ENCODE data around the gene SEMA3C.
A peak's percentile ranks its signal among the peaks of the same experiment; 100 is the strongest.

SEMA3C gene

DNA sequence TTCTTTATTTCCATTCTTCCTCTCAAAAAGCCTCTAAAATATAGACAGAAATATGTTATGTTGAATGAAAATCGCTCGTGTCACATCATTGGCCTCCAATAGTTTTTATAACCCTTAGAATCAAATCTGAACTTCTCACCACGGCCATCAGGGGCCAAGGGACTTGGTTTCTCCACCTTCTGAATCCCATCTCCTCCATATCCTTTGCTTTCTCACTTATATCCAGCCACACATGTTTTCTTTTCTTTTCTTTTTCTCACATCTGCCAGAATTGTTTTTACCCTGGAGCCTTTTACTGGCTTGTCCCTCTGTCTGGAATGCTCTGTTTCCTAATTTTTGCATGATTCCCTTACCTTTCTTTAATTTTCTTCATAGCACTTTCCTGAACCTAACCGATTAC is 184.8 kb downstream of the SEMA3C start:
- no peak for DNase-seq (ENCODE audit: low read depth)

DNA sequence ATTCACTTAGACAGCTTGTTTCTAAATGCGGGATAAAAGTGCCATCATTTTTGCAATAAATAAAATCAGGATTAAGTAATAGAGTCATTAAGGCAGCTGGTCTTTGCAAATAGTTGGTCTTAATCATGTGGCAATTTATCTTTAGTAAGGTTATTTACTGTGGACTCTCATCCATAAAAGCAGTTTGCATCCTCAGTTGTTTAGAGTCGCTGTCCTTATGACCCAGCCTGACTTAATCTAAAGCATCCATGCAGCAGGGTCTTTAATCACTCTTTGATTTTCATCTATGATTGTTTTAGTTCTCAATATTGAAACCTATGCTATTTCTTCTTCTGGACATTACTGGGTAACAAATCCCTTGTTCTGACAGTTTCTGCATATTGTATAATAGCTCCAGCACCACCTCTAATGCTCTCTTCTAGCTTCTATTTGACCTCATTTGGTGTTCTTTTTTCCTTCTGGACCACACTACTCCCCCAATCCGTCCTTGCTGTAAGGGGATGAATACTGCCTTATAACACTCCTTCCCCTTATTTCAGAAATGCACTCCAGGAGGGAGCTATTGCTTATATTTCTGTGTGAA is 185.4 kb downstream of the SEMA3C start:
- no peak for DNase-seq (ENCODE audit: low read depth)

DNA sequence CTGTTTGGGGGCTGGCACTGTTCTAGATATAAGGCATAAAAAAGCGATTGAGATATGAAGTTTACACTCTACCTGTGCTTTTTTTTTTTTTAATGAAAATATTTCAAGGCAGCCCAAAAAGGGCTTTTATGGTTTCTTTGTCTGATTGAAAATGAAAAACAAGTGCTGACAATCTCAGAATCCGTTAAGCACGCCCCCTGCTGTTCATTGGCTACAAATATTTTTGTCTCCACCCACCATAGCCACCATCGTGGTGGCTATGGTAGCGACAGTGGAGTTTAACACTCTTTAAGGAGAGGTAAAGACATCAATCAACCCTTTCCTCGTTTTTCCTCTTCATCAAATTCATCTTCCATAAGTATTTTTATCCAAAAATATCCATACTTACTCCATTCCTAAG is 186.2 kb downstream of the SEMA3C start:
- DNase-seq (ENCODE audit: low read depth) = no peak

DNA sequence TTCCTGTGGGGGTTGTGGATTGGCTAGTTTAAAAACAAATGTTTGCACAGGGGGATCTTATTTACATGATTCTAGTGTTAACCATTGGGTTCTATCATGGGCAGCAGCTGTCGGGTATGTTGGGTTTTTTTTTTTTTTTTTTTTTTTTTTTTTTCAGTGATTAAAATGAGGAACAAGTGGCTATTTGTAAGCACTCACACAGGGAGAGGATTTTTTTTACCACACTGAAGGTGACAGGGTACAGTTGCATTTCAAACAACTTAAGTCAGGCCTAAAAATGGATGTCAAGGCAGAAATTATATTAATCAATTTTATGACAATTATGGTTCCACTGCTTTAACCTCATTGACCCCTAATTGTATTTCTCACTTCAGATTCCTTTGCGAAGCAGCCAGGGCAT is 187.6 kb downstream of the SEMA3C start:
- no peak for DNase-seq (ENCODE audit: low read depth)

DNA sequence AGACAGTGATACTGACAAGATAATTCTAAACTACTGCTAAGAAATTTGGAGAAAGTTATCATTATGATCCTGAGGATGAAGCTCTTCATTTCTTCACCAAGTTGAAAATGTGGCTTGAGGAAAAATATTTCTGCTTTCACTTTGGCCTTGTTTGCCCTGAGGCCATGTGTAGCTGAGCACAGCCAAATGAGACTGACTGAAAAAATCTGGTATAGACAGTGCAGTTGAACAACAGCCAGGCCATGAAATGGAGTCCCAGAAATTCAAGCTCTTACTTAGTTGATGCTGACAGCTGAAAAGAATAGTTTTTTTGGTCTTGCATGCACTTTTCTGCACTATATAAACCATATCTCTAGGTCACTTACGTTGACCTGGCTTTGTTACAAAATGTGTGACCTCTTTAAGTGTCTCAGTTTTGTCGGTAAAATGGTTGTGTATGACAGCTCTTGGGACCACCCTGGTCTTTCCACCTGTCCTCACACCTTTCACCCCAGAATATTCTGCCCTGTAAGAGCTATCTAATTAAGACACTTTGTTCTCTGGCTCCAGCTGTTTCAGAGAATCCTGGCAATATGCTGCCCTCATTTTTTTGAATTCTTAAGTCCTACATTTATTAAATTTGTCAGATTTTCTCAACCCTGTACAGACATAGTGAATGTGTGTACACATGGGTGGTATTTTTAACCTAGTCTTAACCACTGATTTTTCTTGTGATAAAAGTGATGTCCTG is 189.1 kb downstream of the SEMA3C start:
- DNase-seq (ENCODE audit: low read depth) = peak; percentile 67

DNA sequence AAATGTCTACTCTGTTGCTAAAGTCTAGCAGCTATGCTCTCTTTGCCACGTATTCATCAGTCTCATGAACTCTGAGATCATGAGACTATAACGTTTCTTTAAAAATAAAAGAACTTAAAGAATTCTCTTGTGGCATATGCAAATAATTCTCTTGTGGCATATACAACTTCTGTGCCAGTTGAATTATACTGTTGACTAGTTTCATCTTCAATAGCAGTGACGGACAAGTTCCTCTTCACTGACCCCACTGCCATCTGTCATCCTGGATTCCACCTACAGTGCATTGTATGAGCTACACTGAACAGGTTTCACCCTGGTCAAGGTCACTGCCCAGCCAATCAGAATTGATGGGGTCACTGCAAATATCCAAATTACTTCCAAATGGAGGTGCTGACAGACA is 192.2 kb downstream of the SEMA3C start:
- no peak for DNase-seq (ENCODE audit: low read depth)

DNA sequence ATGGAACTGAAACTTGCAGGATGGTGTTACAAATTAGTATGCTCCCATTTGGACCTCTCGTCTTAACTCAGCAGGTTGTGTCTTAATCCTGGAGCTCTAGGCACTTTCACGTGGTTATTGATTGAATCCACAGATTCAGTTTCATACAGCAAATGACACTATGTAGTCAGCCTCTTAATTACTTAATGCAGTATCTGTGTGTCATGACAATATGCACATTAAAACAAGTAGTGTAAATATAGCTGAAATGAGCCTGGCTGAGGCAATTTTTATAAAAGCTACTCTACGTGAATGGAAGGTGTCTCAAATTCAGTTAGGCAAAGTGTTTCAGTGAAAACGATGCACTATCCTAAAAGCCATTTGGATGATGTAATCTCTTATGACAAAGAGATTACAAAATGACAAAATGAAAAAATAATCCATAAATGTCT is 193.7 kb downstream of the SEMA3C start:
- DNase-seq (ENCODE audit: low read depth) = no peak

DNA sequence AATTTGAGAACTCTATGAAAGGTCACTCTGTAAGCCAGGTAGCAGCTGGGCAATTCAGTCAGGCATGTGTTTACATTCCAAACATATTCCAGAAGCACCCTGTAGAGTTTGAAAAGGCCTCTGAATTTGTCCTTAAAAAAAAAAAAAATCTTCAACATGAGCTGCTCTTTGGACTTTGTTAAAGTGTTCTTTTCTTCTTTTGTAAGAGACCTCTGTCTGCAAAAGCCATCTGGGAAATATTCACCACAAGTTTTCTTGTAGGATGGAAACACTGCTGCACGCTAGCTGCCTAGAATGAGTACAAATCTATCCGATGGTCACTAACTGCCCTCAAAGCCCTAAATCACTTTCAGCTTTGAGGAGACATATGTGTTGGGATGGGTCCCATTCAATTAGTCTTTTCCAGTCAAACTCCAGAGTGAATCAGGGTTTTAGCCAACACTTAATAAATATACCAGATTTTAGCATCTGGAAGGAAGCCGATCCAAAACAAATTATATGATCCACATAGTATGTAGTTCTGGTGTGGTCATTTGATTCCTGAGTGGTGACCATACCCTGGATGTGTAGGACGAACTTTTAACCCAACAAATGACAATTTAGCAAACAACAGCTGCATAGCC is 194.5 kb downstream of the SEMA3C start:
- DNase-seq (ENCODE audit: low read depth) = peak; percentile 35

DNA sequence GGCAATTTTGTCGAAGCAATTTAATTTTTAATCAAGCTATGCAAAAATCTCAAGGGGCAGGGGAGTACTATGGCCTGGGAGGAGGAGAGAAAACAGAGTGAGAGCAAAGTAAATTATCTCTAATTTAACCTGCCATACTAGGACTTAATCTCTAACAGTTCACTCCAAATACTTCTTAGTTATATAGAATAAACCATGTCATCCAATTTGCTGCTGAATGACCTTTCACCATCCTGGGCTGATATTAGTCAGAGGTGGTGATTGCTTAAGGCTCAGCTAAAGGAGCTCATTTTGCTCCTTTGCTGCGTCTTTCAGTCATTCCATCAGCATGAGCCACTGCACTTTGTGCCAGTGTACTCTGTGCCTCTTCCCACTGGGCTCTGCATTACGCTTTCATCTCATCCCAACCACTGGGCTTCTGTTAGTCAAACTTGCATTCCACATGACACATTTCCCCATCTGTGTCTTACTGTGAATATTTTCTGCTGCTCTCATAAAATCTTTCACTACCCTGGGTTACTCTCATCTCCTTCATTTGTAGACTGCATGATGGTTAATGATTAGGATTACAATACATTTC is 196.1 kb downstream of the SEMA3C start:
- peak; percentile 98 for DNase-seq (ENCODE audit: low read depth)

DNA sequence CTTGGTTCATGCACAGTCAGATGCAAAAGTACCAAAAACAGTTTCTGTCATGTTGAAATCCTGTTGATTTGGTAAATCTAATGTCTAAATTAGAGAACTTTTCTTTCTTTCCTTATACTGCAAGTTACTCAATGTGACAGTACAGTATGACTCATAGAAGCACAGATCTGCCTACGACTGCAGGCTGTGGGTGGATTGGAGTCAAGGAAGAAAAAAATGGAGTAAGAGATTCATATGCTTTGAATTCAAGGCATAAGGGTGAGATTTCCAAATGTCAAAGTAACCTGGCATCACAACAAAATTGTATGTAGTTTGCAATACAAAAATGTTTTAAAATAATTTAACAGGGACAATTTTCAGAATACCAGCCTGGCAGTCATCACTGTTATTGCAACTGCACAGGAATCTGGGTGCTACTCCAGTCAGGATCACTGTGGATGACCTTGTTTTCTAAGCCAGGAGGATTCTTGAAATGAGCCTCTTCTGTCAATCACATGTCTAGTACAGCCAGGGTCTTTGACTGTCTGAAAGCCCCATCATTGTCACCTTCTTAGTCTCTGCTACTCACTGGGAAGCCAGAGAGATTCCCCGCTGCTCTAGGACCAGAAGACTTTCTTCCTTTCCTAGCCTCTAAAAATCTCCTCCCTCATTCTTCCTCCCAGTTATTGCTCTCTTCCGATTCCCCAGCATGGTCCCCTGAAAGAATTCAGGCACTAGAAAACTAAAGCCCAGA is 196.8 kb downstream of the SEMA3C start:
- peak; percentile 83 for DNase-seq (ENCODE audit: low read depth)

DNA sequence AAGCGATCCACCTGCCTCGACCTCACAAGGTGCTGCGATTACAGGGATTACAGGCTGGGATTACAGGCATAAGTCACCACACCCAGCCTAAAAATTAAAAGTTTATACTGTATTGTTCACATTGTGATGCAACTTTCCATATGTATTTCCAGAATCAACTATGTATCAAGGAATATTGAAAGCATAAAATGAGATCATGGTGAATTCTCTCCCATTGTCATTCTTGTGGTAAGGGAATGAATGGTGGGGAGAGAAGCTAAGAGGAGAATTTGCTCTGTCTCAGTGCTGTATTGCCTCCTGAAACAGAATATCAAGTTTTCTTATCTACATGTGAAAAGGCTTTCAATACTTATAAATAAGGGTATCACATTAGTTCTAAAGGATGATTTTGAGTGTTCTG is 198.7 kb downstream of the SEMA3C start:
- DNase-seq (ENCODE audit: low read depth) = no peak

DNA sequence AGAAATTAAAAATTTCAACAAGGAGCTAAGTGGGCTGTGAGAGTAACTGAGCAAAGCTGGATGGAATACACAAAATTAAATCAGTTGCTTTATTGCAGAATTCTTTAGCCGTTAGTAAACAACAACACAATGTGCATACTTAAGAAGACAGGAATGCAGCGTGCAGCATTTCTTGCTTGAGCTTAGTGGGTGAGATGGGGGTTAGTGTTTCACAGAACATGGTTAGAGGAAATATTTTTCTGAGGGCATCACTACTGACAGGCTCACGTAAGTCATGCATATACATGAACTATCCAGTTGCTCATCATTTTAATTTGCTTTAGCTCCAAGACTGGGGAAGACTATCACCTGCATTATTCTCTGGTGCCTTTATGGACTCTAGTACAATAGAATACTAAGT is 199.6 kb downstream of the SEMA3C start:
- DNase-seq (ENCODE audit: low read depth) = no peak

DNA sequence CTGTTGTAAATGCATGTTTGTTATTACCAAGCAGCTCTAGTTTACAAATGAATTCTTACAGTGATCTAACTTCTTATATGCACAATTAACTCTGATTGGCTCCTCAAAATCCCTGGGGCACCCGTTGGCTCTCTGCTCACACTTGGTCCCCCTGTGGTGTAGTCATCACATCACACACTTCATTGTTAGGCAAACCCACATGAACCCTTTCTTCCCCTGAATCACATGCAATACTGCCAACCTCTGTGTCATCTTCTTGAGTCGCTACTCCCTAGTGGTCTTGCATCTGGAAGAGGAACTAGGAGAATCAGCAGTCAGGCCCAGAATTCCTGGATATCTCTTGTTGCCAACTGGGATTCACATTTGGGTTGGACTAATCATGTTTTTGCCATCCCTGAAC is 207.3 kb downstream of the SEMA3C start:
- peak; percentile 49 for DNase-seq (ENCODE audit: low read depth)

DNA sequence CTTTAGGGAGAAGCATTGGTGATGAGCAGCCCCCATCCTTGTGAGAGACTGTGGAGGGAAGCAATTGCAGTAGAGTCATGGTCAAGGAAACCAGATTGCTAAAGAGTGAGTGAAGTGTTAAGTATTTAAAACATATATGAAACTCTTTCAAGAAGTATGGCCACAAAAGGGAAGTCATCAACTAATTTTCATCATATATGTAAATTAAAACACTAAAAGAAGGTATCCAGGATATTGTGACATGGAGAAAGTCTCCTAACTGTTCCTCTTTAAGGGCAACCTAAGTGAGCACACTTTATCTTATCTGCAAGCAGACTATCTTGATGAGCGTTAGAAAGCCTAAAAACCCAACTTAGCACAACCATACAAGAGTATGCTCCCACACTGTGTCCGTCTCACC is 210.7 kb downstream of the SEMA3C start:
- DNase-seq (ENCODE audit: low read depth) = no peak

DNA sequence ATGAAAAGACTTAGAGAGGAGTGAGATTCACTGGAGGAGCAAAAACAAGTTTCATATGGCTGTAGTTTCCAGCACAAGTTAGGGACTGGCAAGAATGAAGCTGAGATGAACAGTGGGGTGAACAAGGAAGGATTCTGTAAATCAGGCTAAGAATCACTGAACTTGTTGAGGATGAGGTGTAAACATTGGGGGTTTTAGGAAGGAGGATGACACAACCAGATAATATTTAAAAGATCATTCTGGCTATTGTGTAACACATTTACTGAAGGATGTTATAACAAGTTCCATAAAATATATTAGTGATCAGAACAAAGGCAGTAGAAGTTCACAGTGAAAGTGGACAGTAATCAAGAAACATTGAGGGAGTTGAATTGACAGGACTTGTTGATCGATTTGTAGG is 211.5 kb downstream of the SEMA3C start:
- DNase-seq (ENCODE audit: low read depth) = no peak

DNA sequence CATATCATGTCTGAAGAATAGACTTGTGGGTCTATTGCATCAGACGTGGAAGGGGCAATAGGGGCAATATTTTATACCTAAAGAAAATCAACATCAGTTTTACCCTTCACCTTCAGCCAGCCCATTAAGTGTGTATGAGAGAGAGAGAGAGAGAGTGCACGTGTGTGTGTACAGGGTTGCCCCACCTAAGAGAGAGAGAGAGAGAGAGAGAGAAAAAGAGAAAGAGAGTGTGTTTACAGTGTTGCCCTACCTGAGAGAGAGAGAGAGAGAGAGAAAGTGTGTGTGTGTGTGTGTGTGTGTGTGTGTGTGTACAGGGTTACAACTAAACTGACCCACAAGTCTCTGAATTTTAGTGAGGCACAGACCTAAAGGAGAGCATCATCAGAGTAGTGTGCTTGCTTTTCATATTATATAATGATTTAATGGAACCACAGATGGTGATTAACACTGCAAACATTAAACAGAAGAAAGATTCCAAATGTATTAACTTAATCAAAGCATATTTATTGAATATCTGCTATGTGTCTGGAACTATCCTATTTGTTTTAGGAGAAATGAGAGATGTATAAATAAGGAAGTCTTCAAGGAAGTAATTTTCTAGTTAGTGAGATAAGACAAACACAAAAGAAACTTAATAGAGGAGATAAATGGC is 213.6 kb downstream of the SEMA3C start:
- no peak for DNase-seq (ENCODE audit: low read depth)

DNA sequence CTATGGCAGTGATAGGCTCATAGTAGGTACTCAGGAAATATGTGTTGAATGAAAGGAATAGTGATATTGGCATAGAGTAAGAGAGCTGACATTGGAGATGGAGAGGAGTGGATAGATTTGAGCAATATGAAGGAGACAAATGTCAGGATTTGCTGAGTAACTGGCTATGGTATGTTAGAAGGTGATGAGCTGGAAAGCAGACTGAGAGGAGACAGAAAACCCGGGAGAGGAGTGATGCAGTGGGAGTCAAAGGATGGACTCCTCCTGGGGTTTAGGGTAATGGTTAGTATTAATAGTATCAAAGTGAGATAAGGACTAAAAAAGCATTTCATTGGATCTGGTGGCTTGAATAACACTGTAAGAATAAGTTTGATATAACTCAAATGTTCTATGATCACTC is 215.6 kb downstream of the SEMA3C start:
- DNase-seq (ENCODE audit: low read depth) = no peak

DNA sequence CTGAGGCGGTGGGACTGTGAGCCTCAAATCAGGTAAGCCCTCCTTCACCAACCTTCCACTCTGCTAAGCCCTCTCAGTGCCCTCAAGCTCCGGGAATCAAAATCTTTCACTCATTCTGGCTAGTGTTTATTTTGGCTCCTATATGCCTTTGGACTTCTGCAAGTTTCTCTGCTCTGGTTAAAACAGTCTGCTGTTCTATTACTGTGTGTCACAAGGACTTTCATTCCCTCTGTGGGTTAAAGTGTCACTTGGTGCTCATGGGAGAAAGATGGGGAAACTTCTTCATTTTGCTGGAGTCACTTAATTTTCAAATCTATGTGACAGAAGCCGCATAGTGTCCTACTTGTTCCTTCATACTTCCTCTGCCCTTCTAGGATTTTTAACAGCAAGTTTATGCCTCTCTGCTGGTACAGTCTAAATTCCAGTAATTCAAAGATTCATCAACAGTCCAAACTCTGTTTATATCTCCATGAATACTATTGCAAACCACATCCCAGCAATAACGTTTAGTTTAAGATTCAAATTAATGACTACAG is 219.1 kb downstream of the SEMA3C start:
- DNase-seq (ENCODE audit: low read depth) = no peak

DNA sequence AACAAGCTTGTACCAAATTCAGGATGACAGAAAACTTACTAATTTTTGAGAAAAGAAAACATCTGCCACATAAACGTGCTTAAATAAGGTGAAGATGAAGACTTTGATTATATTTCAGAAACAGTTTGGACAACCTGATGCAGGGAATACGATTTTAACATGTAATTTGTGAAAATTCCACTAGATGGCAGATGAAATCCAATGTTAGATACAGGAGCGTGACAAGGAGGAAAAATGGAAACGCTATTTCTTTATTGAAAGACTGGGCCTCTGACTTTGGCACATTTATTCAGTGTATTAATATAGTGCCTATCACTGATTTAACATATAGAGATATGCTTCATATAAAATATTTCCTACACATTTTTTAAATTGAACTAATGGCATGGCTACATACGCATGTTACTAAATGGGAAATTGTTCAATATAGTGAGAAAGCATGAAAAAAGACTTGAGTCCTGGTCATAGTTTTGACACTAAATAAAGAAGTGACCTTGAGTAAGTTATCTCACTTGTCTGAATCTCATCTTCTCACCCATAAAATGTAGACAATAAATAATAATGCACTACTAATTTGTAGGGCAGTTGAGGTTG is 219.7 kb downstream of the SEMA3C start:
- no peak for DNase-seq (ENCODE audit: low read depth)

Data from fibroblast of the conjunctiva (primary cell).